Heart left ventricle (tissue), 13 donors: ENCODE measurements around the gene MZB1.

ENCODE experiments used
- POLR2A ChIP-seq, 2 donors: fragments of 450-650 bp; IDR thresholded peaks; one replicate each; pipeline ENCODE4 v1.6.1; 2017; ENCODE audit warnings: antibody characterized with exemption in 2 of 2, mild to moderate bottlenecking in 2 of 2, moderate library complexity in 2 of 2
- TF ChIP-seq, protein P1 (sequence below), 12 donors: fragments of 200-600 bp; sonication (generic) in 4 of 12; IDR thresholded peaks; one replicate each; pipeline versions ENCODE4 v1.5.0 to v1.8.0; 2018 to 2022; ENCODE audit warnings: antibody characterized with exemption in 12 of 12, mild to moderate bottlenecking in 5 of 12
- donor health status: ischemic (EF 13 %, LVEDD 7.1; RV severe dilation, severe dysfunction).
- donor health status: DM: no; HTN: yes; CAD: no.
- donor health status: DM: no; HTN: no; CAD: no.
- donor health status: ischemic (EF 25% LVEDD 6.9; RV normal size, moderate dysfunction).
- donor health status: ischemic (EF 25% LVEDD 5.7; RV mildly dilated, moderate dysfunction).
- donor health status: ischemic (EF 35%, LVEDD 5.7; RV mildly dilated, moderate dysfunction).
- donor health status: nonischemic (EF 11% LVEDD 7.7; RV severe dilation, severe dysfunction).
- donor health status: DM: yes; HTN: yes; CAD: no.
- donor health status: PGD.
- donor health status: ischemic (EF 29% LVEDD 5.4; RV normal size, mild dysfunction).
- donor health status: nonischemic (EF 23%, LVEDD 6.1; RV moderate dilation, normal function).

DNA sequence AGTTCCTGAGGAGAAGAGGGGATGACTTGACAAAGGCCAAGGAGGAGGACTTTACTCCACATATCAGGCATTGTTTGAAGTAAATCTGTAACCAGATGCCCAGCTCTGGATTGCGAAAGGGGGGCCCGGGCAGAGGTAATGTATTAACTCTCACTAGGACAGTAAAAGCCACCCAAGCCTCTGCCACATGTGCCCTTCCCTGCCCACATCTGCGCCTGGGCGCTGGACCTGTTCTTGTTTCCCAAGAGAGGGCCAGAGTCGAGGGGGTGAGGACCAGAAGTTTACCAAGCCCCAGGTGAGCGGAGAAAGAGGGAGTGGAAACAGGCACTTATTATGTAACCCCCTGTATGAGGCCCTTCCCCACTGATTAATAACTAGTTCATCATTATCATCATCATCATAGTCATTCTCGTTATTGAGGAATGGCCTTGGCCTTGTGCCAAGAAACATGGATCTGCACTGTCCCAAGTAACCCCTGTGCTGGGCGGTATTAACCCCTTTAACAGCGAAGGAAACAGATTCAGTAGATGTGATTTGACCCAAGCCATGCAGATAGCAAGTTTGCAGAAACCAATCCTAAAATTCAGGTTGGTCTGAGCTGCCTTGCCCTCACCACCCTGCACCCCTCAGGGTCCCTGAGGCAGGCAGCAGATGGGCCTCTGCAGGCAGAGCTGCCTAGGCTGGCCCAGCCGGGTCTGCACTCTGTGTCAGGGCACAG lies 6.3 kb downstream of the MZB1 start, which contains the start of gene SLC23A1:
- TF ChIP-seq, protein P1, sequence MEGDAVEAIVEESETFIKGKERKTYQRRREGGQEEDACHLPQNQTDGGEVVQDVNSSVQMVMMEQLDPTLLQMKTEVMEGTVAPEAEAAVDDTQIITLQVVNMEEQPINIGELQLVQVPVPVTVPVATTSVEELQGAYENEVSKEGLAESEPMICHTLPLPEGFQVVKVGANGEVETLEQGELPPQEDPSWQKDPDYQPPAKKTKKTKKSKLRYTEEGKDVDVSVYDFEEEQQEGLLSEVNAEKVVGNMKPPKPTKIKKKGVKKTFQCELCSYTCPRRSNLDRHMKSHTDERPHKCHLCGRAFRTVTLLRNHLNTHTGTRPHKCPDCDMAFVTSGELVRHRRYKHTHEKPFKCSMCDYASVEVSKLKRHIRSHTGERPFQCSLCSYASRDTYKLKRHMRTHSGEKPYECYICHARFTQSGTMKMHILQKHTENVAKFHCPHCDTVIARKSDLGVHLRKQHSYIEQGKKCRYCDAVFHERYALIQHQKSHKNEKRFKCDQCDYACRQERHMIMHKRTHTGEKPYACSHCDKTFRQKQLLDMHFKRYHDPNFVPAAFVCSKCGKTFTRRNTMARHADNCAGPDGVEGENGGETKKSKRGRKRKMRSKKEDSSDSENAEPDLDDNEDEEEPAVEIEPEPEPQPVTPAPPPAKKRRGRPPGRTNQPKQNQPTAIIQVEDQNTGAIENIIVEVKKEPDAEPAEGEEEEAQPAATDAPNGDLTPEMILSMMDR (IDR thresholded peaks at IDR 0.05), result no peak
- no peak for TF ChIP-seq POLR2A (IDR thresholded peaks at IDR 0.05)
